ENCODE data around the gene ARRB2. TPM values are rescaled to one million over a fixed set of nuclear protein-coding genes. Genes with fewer than 3 reads are reported as not detected.

Gene ARRB2
- total RNA-seq, 1 experiment from 2014 or later, result 75.3 TPM

DNA sequence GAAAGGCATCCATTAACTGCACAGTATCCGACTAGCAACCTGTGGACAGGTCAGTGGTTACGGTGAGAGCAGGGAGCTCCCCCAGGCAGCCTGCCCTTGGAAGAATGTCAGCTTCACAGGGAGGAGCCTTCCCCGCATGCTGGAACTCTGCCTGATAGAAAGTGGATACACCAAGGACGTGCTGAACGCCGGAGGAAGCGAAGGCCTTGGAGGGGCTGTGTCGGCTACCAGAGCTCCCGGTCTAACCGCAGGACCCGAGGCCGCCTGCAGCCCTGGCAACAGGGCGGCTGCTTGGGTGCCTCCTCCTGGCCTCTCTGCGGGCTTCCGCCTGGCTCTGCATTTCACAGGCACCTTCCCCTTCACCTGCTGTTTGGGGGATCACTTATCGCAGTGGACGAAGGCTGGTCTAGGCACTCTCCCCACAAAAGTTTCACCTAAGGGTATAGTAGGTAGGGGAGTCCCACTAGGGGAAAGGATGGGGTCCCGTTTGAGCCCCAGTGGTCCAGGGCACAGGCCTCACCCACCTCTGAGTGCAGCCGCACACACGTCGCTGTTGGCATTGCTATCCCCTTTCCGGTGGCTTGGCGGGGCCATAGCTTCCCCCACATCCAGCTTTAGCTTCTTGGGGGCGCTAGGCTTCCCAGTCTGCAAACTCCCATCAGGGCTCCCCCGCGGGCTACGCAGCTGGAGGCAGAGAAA is 36.3 kb upstream of the ARRB2 start:
- H2BK5ac ChIP-seq (ENCODE audit: insufficient read length, low read length), result no peak overlapping the region
- H3K36me3 Mint-ChIP-seq (ENCODE audit: insufficient read depth in 1 of 3, low read depth in 3 of 3), result peaks cover 59 to 92% (median 83%) of the 10 kb centered on the region in 3 experiments
- no peak overlapping the region for H3K27ac ChIP-seq (ENCODE audit: insufficient read length, low read depth, low read length)
- no peak overlapping the region for H4K5ac ChIP-seq (ENCODE audit: insufficient read length, low read depth, low read length)
- H4K91ac ChIP-seq (ENCODE audit: insufficient read length, low read depth, low read length), result no peak overlapping the region
- WGBS (ENCODE audit: extremely low coverage, insufficient read length, low lambda C conversion rate), result no CpG with 5 or more reads among the region's 27 CpGs
- H3K23ac ChIP-seq (ENCODE audit: insufficient read length, low read depth, low read length), result no peak overlapping the region
- H3K4me2 ChIP-seq (ENCODE audit: insufficient read depth, insufficient read length, low read length), result no peak overlapping the region
- H3K23me2 ChIP-seq (ENCODE audit: insufficient read length, low read depth, low read length, poor library complexity, severe bottlenecking), result no peaks in the 10 kb centered on the region
- H2BK120ac ChIP-seq (ENCODE audit: low read depth, low read length, poor library complexity, severe bottlenecking), result no peak overlapping the region
- H3K4me1 Mint-ChIP-seq, result no peaks in the 10 kb centered on the region
- TF ChIP-seq, protein P1, sequence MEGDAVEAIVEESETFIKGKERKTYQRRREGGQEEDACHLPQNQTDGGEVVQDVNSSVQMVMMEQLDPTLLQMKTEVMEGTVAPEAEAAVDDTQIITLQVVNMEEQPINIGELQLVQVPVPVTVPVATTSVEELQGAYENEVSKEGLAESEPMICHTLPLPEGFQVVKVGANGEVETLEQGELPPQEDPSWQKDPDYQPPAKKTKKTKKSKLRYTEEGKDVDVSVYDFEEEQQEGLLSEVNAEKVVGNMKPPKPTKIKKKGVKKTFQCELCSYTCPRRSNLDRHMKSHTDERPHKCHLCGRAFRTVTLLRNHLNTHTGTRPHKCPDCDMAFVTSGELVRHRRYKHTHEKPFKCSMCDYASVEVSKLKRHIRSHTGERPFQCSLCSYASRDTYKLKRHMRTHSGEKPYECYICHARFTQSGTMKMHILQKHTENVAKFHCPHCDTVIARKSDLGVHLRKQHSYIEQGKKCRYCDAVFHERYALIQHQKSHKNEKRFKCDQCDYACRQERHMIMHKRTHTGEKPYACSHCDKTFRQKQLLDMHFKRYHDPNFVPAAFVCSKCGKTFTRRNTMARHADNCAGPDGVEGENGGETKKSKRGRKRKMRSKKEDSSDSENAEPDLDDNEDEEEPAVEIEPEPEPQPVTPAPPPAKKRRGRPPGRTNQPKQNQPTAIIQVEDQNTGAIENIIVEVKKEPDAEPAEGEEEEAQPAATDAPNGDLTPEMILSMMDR (conservative IDR thresholded peaks at IDR 0.05), result no peak
- H3K18ac ChIP-seq (ENCODE audit: insufficient read length, low read depth, low read length), result no peak overlapping the region
- H3K9me3 ChIP-seq (ENCODE audit: control insufficient read depth, low read depth, low read length), result no peaks in the 10 kb centered on the region
- no peak overlapping the region for H3K14ac ChIP-seq (ENCODE audit: insufficient read depth, low read length)
- H2BK15ac ChIP-seq (ENCODE audit: low read depth, low read length), result no peak overlapping the region
- H3T11ph ChIP-seq (ENCODE audit: low read length), result no peak overlapping the region
- H3K79me2 ChIP-seq (ENCODE audit: insufficient read depth, low read length), result no peaks in the 10 kb centered on the region
- H3K56ac ChIP-seq (ENCODE audit: insufficient read length, low read depth, low read length), result no peak overlapping the region
- no peaks in the 10 kb centered on the region for H3K27me3 Mint-ChIP-seq (ENCODE audit: low read depth)
- no peaks in the 10 kb centered on the region for H3K27me3 ChIP-seq (ENCODE audit: insufficient read depth, low read length)
- no peak overlapping the region for H2BK20ac ChIP-seq (ENCODE audit: low read depth, low read length, poor library complexity, severe bottlenecking)
- no peak overlapping the region; a peak in 1 of 7 replicates for H3K27ac Mint-ChIP-seq
- DNase-seq, result no peak
- H3K4me3 Mint-ChIP-seq, result no peak overlapping the region
- no peak overlapping the region for H2AK5ac ChIP-seq (ENCODE audit: insufficient read length, low read length)
- no peaks in the 10 kb centered on the region for H3K4me1 ChIP-seq (ENCODE audit: insufficient read depth, low read length)
- H3K4ac ChIP-seq (ENCODE audit: low read depth, low read length), result no peak overlapping the region
- no peak overlapping the region for H2AFZ ChIP-seq (ENCODE audit: low read length)
- H4K20me1 ChIP-seq (ENCODE audit: control insufficient read depth, insufficient read depth, insufficient read length), result no peaks in the 10 kb centered on the region
- H3K79me1 ChIP-seq (ENCODE audit: insufficient read depth, low read depth, low read length, poor library complexity, severe bottlenecking), result no peaks in the 10 kb centered on the region
- no peaks in the 10 kb centered on the region for H3K9me3 Mint-ChIP-seq
- no peak overlapping the region for H3K9ac ChIP-seq (ENCODE audit: extremely low read depth, insufficient read length, low read length)
- H4K8ac ChIP-seq (replicated peaks; ENCODE audit: insufficient read length, low read depth, low read length), result no peak overlapping the region
- no peak overlapping the region for H2BK12ac ChIP-seq (ENCODE audit: insufficient read length, low read depth, low read length)
